HCT116 (cell line): Measurements from ENCODE around the gene STOML2.

ENCODE experiments used
- CTCF ChIP-seq, 3 experiments: fragments of 200-600 bp in 1 of 3; sonication (generic) in 1 of 3; IDR thresholded peaks in 2 of 3; conservative IDR thresholded peaks in 1 of 3; 2 replicates each; pipeline ENCODE4 v1.5.1; 2012 to 2017; ENCODE audit warnings: low read depth in 2 of 3, low read length in 2 of 3, antibody characterized with exemption in 1 of 3, borderline replicate concordance in 1 of 3, control low read depth in 1 of 3, mild to moderate bottlenecking in 1 of 3, mixed read lengths in 1 of 3, mixed run types in 1 of 3, moderate library complexity in 1 of 3; ENCODE audit not compliant: insufficient read depth in 1 of 3
- EZH2 ChIP-seq: fragments of 200-600 bp; sonication (generic); IDR thresholded peaks from 2 replicates; pipeline ENCODE4 v1.6.1; 2017; ENCODE audit warnings: antibody characterized with exemption, mixed run types
- ZBTB33 ChIP-seq: IDR thresholded peaks from 2 replicates; pipeline ENCODE4 v1.6.1; 2011; ENCODE audit warnings: mild to moderate bottlenecking, low read length, moderate library complexity; ENCODE audit not compliant: insufficient replicate concordance; ENCODE audit errors: extremely low read depth

- TF ChIP-seq ZBTB33 (no peak), CTCF (IDR thresholded peaks at IDR 0.05 in 2 of 3, conservative IDR thresholded peaks at IDR 0.05 in 1 of 3; ENCODE audit: borderline replicate concordance in 1 of 3, insufficient read depth in 1 of 3, low read depth in 2 of 3, low read length in 2 of 3) (no peak), EZH2 (no peak)
These were observed 43.5 kb downstream of the STOML2 start for GRCh38 chr9:35059438-35059837.
